Hepatocyte (in vitro differentiated cells): Measurements from ENCODE around the gene CHFR. TPM values are rescaled to one million over a fixed set of nuclear protein-coding genes. Genes with fewer than 3 reads are reported as not detected.

Source experiments
- polyA plus RNA-seq: library from polyadenylated mRNA; unstranded; fragments of >200 nt; fragmentation: Nextera tagmentation; extraction: Ambion mirVana; gene quantifications from 2 replicates; pipeline ENCODE4 v1.2.1, GENCODE V29; 2016
- total RNA-seq: library from RNA; depleted of rRNA; stranded (reverse); fragments of >200 nt; gene quantifications from 2 replicates; pipeline ENCODE4 v1.2.3, GENCODE V29; 2014

CHFR gene
- total and polyA plus RNA-seq, 2 experiments from 2014 or later, result 33.4 to 36.8 TPM

Other genes with a start within 250 kb of the CHFR start
- gene POLE, start 200.3 kb downstream of the CHFR start, total RNA-seq, result 16.9 and 34.2 TPM in 2 replicates
- 26.6 and 44.6 TPM in 2 replicates for gene POLE, start 200.3 kb downstream of the CHFR start, polyA plus RNA-seq
- 61.8 and 67.3 TPM in 2 replicates for gene PXMP2, start 200.0 kb downstream of the CHFR start, total RNA-seq
- gene PXMP2, start 200.0 kb downstream of the CHFR start, polyA plus RNA-seq, result 76.1 and 82.7 TPM in 2 replicates
- 19.7 and 27.2 TPM in 2 replicates for gene PGAM5, start 176.8 kb downstream of the CHFR start, total RNA-seq
- gene PGAM5, start 176.8 kb downstream of the CHFR start, polyA plus RNA-seq, result 17.6 and 21.5 TPM in 2 replicates
- gene ANKLE2, start 125.8 kb downstream of the CHFR start, total RNA-seq, result 54.4 and 70.3 TPM in 2 replicates
- gene ANKLE2, start 125.8 kb downstream of the CHFR start, polyA plus RNA-seq, result 45.3 and 52.5 TPM in 2 replicates
- 67.6 and 75.1 TPM in 2 replicates for gene GOLGA3, start 58.7 kb downstream of the CHFR start, total RNA-seq
- 26.2 and 34.1 TPM in 2 replicates for gene GOLGA3, start 58.7 kb downstream of the CHFR start, polyA plus RNA-seq
- 10.5 and 10.9 TPM in 2 replicates for gene ZNF605, start 68.7 kb upstream of the CHFR start, total RNA-seq
- gene ZNF605, start 68.7 kb upstream of the CHFR start, polyA plus RNA-seq, result 2.8 and 3.5 TPM in 2 replicates
- gene ZNF26, start 98.8 kb upstream of the CHFR start, total RNA-seq, result 11.9 and 15.2 TPM in 2 replicates
- gene ZNF26, start 98.8 kb upstream of the CHFR start, polyA plus RNA-seq, result 3.8 and 5.3 TPM in 2 replicates
- gene ZNF84, start 149.9 kb upstream of the CHFR start, total RNA-seq, result 30.8 and 38.1 TPM in 2 replicates
- gene ZNF84, start 149.9 kb upstream of the CHFR start, polyA plus RNA-seq, result 19.0 and 23.1 TPM in 2 replicates
- 21.1 and 24.1 TPM in 2 replicates for gene ZNF140, start 193.3 kb upstream of the CHFR start, total RNA-seq
- gene ZNF140, start 193.3 kb upstream of the CHFR start, polyA plus RNA-seq, result 14.7 and 21.8 TPM in 2 replicates
- gene ZNF891, start 242.7 kb upstream of the CHFR start, total RNA-seq, result 2.2 TPM in 2 replicates
- 0.19 and 0.24 TPM in 2 replicates for gene ZNF891, start 242.7 kb upstream of the CHFR start, polyA plus RNA-seq
- gene ZNF10, start 243.0 kb upstream of the CHFR start, total RNA-seq, result 14.3 and 14.4 TPM in 2 replicates
- gene ZNF10, start 243.0 kb upstream of the CHFR start, polyA plus RNA-seq, result 5.4 and 7.3 TPM in 2 replicates